ENCODE data around the gene ASS1. TPM values are rescaled to one million over a fixed set of nuclear protein-coding genes. Genes with fewer than 3 reads are reported as not detected.

ASS1 gene
- total RNA-seq, 1 donor from 2014 or later, result 22.5 TPM

DNA sequence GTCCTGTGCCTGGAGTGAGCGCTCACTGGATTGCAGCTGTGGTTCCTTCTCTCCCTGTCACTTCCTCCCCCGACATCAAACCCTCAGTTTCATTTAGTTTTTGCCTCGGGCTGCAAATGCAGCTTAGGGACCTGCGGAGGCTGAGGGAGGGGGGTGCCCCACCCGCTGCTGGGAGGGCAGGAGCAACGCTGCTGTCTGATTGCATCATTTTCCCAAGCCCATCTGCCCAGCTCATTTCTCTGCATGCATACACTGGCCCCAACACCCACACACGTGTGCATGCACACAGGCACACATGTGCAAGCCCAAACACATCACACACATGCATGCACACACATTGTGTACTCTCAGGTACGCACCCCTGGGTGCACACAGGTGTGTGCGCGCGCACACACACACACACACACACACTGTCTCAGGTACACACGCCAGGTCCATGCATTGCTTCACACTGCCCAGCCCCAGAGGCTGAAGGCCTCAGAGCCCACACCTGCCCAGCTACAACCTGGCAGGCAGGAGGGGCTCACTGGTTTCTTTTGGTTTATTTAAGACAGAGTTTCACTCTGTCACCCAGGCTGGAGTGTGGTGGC lies 3.4 kb downstream of the ASS1 start:
- H3K4me1 Mint-ChIP-seq, result peaks cover 61% of the 10 kb centered on the region

DNA sequence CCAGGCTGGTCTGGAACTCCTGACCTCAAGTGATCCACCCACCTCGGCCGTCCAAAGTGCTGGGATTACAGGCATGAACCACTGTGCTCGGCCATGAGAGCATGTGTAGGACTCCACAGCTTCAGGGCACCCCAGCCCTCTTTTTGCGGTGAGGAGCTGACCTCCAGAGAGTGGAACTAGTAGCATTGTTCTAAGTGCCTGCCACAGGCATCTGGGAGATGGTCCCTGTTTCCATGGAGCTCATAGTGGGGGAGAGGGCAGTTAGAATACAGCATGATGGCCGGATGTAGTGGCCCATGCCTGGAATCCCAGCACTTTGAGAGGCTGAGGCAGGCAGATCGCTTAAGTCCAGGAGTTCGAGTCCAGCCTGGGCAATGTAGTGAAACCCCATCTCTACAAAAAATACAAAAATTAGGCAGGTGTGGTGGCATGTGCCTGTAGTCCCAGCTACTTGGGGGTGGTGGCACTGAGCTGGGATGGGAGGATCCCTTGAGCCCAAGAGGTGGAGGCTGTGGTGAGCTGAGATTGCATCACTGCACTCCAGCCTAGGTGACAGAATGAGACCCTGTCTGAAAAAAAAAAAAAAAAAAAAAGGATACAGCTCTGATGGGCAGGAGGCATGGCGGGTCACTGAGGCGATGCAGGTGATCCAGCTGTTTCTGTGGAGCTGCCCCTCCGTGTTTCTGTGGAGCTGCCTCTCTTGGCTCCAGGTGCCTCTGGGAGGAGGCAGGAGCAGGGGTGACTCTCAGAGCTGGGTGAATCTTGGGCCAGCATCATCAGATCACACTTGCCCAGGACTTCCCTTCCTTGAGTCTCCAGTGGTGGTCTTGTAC lies 4.2 kb downstream of the ASS1 start:
- H4K20me1 ChIP-seq (ENCODE audit: low read depth), result peaks cover 16% of the 10 kb centered on the region
- H3K27ac Mint-ChIP-seq, result no peak overlapping the region
- H3K4me1 Mint-ChIP-seq, result peaks cover 61% of the 10 kb centered on the region
- H3K36me3 ChIP-seq, result no peaks in the 10 kb centered on the region
- peaks cover 28% of the 10 kb centered on the region for H3K4me1 ChIP-seq
- no peaks in the 10 kb centered on the region for H3K9me3 ChIP-seq (ENCODE audit: low read depth)
- peaks cover 7% of the 10 kb centered on the region for H3K79me2 ChIP-seq (ENCODE audit: low read depth)
- no peak for DNase-seq (ENCODE audit: low spot score)
- H3K4me3 ChIP-seq, result no peak overlapping the region
- H3K9ac ChIP-seq, result no peak overlapping the region
- TF ChIP-seq EZH2 (IDR thresholded peaks at IDR 0.05), result no peak
- no peak for TF ChIP-seq EZH2phosphoT487 (IDR thresholded peaks at IDR 0.05)
- TF ChIP-seq, protein P1, sequence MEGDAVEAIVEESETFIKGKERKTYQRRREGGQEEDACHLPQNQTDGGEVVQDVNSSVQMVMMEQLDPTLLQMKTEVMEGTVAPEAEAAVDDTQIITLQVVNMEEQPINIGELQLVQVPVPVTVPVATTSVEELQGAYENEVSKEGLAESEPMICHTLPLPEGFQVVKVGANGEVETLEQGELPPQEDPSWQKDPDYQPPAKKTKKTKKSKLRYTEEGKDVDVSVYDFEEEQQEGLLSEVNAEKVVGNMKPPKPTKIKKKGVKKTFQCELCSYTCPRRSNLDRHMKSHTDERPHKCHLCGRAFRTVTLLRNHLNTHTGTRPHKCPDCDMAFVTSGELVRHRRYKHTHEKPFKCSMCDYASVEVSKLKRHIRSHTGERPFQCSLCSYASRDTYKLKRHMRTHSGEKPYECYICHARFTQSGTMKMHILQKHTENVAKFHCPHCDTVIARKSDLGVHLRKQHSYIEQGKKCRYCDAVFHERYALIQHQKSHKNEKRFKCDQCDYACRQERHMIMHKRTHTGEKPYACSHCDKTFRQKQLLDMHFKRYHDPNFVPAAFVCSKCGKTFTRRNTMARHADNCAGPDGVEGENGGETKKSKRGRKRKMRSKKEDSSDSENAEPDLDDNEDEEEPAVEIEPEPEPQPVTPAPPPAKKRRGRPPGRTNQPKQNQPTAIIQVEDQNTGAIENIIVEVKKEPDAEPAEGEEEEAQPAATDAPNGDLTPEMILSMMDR (IDR thresholded peaks at IDR 0.05), result no peak
- no peaks in the 10 kb centered on the region for H3K9me3 Mint-ChIP-seq
- H3K27ac ChIP-seq, result no peak overlapping the region
- peaks cover 22% of the 10 kb centered on the region for H3K27me3 ChIP-seq
- peaks cover 34% of the 10 kb centered on the region for H3F3A ChIP-seq (ENCODE audit: low read depth)
- H3K27me3 Mint-ChIP-seq (ENCODE audit: insufficient read depth, low read depth), result peaks cover 13% of the 10 kb centered on the region
- H2AFZ ChIP-seq (replicated peaks), result no peak overlapping the region
- H3K36me3 Mint-ChIP-seq, result no peaks in the 10 kb centered on the region
- no peak overlapping the region for H3K4me2 ChIP-seq
- H3K4me3 Mint-ChIP-seq, result peak overlapping the region; percentile 15

More for the DNA sequence above, 3.4 kb downstream of the ASS1 start:
- H4K20me1 ChIP-seq (ENCODE audit: low read depth), result peaks cover 16% of the 10 kb centered on the region
- no peak for DNase-seq (ENCODE audit: low spot score)
- no peak overlapping the region for H3K27ac ChIP-seq
- H3K79me2 ChIP-seq (ENCODE audit: low read depth), result peaks cover 7% of the 10 kb centered on the region
- no peaks in the 10 kb centered on the region for H3K9me3 Mint-ChIP-seq
- peaks cover 30% of the 10 kb centered on the region for H3K27me3 ChIP-seq
- peak overlapping the region; percentile 94 for H3K27ac Mint-ChIP-seq
- TF ChIP-seq, protein P1 (IDR thresholded peaks at IDR 0.05), result no peak
- TF ChIP-seq EZH2phosphoT487 (IDR thresholded peaks at IDR 0.05), result no peak
- no peak for TF ChIP-seq EZH2 (IDR thresholded peaks at IDR 0.05)
- H3K27me3 Mint-ChIP-seq (ENCODE audit: insufficient read depth, low read depth), result peaks cover 16% of the 10 kb centered on the region
- no peaks in the 10 kb centered on the region for H3K36me3 ChIP-seq
- H2AFZ ChIP-seq (replicated peaks), result no peak overlapping the region
- H3K9ac ChIP-seq, result no peak overlapping the region
- H3K4me3 ChIP-seq, result no peak overlapping the region
- no peak overlapping the region for H3K4me2 ChIP-seq
- peaks cover 28% of the 10 kb centered on the region for H3K4me1 ChIP-seq
- peaks cover 42% of the 10 kb centered on the region for H3F3A ChIP-seq (ENCODE audit: low read depth)
- H3K36me3 Mint-ChIP-seq, result no peaks in the 10 kb centered on the region
- no peaks in the 10 kb centered on the region for H3K9me3 ChIP-seq (ENCODE audit: low read depth)
- H3K4me3 Mint-ChIP-seq, result peak overlapping the region; percentile 64

DNA sequence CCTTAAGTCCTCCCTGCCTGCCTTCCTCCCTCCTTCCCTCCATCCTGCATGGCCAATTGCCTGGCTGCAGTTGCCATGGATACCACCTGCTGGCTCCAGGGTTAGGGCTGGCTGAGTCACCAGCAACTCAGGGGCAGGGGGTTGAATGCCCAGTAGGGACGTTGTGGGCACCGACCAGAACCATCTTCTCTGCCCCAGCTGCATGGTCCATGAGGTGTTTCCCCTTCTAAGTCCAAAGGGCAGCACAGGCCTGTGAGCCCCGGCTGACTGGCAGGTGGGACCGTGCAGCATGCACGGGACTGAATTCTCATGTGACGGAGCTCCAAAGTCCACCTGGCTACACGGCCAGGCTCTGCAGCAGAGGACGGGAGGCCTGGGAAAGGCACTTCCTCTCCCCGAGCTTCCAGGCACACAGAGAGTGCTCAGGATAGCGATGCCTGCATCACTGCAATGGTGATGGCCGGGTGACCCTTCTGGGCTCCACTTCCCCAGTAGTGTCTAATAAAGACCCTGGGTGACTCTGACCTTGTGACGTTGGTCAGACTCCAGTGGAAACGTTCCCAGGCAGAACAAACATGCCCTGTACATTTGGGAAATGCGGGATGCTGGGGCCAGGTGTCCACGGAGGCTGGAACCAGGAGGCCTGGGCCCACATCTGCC lies 5.7 kb downstream of the ASS1 start:
- Mint-ChIP-seq H3K36me3 (no peaks in the 10 kb centered on the region), H3K4me3 (no peak overlapping the region), H3K9me3 (no peaks in the 10 kb centered on the region), H3K27ac (no peak overlapping the region), H3K4me1 (peaks cover 61% of the 10 kb centered on the region), H3K27me3 (ENCODE audit: insufficient read depth, low read depth) (peaks cover 12% of the 10 kb centered on the region)
- H3K9ac ChIP-seq, result no peak overlapping the region
- no peak overlapping the region for H3K27ac ChIP-seq
- no peaks in the 10 kb centered on the region for H3K36me3 ChIP-seq
- peaks cover 22% of the 10 kb centered on the region for H3K4me1 ChIP-seq
- peaks cover 7% of the 10 kb centered on the region for H3K79me2 ChIP-seq (ENCODE audit: low read depth)
- DNase-seq (ENCODE audit: low spot score), result no peak
- TF ChIP-seq, protein P1 (IDR thresholded peaks at IDR 0.05), result no peak
- TF ChIP-seq EZH2phosphoT487 (IDR thresholded peaks at IDR 0.05) (no peak), EZH2 (IDR thresholded peaks at IDR 0.05) (no peak)
- H3K9me3 ChIP-seq (ENCODE audit: low read depth), result no peaks in the 10 kb centered on the region
- peaks cover 23% of the 10 kb centered on the region for H3F3A ChIP-seq (ENCODE audit: low read depth)
- H3K4me3 ChIP-seq, result no peak overlapping the region
- H3K4me2 ChIP-seq, result no peak overlapping the region
- H3K27me3 ChIP-seq, result peaks cover 7% of the 10 kb centered on the region
- peaks cover 13% of the 10 kb centered on the region for H4K20me1 ChIP-seq (ENCODE audit: low read depth)
- no peak overlapping the region for H2AFZ ChIP-seq (replicated peaks)

All from neural progenitor cell (in vitro differentiated cells).